ENCODE measurements around the gene FHOD3. TPM values are rescaled to one million over a fixed set of nuclear protein-coding genes. Genes with fewer than 3 reads are reported as not detected.
"Not testable (repeated sequence)": the region's sequence is repeated elsewhere in the genome, so short reads cannot be mapped to it uniquely, and the experiment has no call there.

Gene FHOD3
- polyA plus RNA-seq, 3 donors = 0.89 to 7.6 (median 2.9) TPM

- H3K27ac ChIP-seq (ENCODE audit: low read depth, low read length) = no peak overlapping the region
- 81 to 90% (median 82%) methylated on average over 8 of the region's 8 CpGs for WGBS, 3 donors
Observed at GRCh38 chr18:36533446-36534153, 236.1 kb downstream of the FHOD3 start.

GRCh38 chr18:36534154-36534688 lies 236.7 kb downstream of the FHOD3 start:
- no peak overlapping the region for H3K27ac ChIP-seq (ENCODE audit: low read depth, low read length)
- 88 to 91% (median 90%) methylated on average over 5 of the region's 5 CpGs for WGBS, 3 donors

- WGBS, 3 donors = 89 to 97% (median 89%) methylated on average over 2 of the region's 2 CpGs
- no peak overlapping the region for H3K27ac ChIP-seq (ENCODE audit: low read depth, low read length)
Observed at GRCh38 chr18:36535202-36535935, 237.9 kb downstream of the FHOD3 start.

GRCh38 chr18:36536426-36536825 lies 238.9 kb downstream of the FHOD3 start:
- 80 to 83% (median 82%) methylated on average over 4 of the region's 4 CpGs for WGBS, 3 donors

GRCh38 chr18:36537289-36537688 lies 239.8 kb downstream of the FHOD3 start:
- no peak overlapping the region for H3K27ac ChIP-seq (ENCODE audit: low read depth, low read length)

More at GRCh38 chr18:36536426-36536825, 238.9 kb downstream of the FHOD3 start:
- no peak overlapping the region for H3K27ac ChIP-seq (ENCODE audit: low read depth, low read length)

- H3K27ac ChIP-seq (ENCODE audit: low read depth, low read length) = no peak overlapping the region
- 82 to 92% (median 84%) methylated on average over 5 of the region's 5 CpGs for WGBS, 3 donors
Observed at GRCh38 chr18:36539674-36540231, 242.2 kb downstream of the FHOD3 start.

DNA sequence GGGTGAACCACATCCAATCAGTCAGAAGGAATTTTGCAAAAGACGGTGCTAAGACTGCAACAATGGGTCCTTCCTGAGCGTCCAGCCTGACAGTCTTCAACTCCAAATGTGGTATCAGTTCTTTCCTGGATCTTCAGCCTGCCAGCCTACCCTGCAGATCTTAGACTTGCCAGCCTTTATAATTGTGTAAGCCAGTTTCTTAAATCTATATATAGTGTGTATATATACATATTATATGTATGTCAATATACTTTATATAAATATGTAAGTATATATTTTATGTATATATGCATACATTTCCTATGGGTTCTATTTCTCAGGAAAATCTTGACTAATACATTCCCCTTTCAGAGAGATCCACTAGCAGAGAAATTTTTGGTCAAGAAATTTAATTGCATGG lies 245.5 kb downstream of the FHOD3 start:
- no peak overlapping the region for H3K27ac ChIP-seq (ENCODE audit: low read depth, low read length)
- WGBS, 3 donors = 91 to 93% (median 91%) methylated on average over 2 of the region's 2 CpGs

- no peak overlapping the region for H3K27ac ChIP-seq (ENCODE audit: low read depth, low read length)
- WGBS, 3 donors = 82 to 84% (median 84%) methylated on average over 15 of the region's 15 CpGs
Observed at GRCh38 chr18:36543991-36544725, 246.6 kb downstream of the FHOD3 start.

DNA sequence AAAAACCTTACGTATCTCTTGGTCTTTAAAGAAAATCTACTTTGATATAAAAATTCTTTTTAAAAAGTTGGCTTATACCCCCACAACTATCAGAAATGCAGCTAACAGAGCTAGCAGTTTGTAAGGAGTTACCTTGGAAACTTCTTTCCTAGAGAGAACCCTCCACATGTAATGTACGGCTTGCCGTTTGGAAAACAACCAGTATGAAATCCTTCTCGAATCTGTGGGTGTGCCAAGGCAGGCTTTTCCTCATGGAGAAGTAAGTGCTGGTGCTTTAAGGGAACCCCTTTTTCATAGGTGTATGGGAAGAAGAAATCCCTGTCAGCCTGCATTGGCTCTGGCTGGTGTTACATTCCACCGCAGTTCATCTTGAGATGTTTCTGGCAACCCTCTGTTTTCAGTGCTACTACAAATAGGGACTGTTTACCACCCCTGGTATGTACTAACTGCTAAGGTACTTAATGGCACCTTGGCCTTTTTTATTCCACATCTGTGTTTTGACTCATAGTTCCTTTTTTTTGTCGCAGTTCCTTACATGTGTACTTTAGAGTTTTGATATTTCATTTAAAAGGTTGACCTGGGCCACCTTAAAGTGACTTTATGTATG lies 248.4 kb downstream of the FHOD3 start:
- WGBS, 3 donors = 73 to 77% (median 76%) methylated on average over 6 of the region's 6 CpGs
- H3K27ac ChIP-seq (ENCODE audit: low read depth, low read length) = no peak overlapping the region

DNA sequence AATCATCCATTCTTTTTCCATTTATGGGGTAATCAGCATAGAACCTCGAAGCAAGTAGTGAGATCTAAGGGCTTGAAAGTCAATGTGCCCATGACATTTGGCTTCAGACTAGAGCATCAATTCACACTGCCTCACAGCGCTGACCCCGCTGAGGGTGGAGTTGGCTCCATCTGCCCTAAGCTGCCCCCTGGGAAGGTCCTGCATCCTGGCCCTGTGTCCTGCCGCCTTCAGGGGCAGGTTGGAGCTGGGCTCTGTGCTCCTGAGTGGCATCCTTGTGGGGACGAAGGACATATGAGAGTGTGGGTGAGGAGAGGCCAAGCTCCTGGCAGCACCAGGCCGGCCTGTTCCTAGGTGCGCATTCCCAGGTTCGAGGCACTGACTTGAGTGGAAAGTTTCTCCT lies 249.4 kb downstream of the FHOD3 start:
- 86 to 92% (median 90%) methylated on average over 8 of the region's 8 CpGs for WGBS, 3 donors
- no peak overlapping the region for H3K27ac ChIP-seq (ENCODE audit: low read depth, low read length)

- no peak overlapping the region for H3K27ac ChIP-seq (ENCODE audit: low read depth, low read length)
- WGBS, 3 donors = 88 to 90% (median 90%) methylated on average over 11 of the region's 11 CpGs
Observed at GRCh38 chr18:36547544-36547943, 250.0 kb downstream of the FHOD3 start.

GRCh38 chr18:36551274-36551673 lies 253.8 kb downstream of the FHOD3 start:
- WGBS, 3 donors = 80 to 96% (median 86%) methylated on average over 1 of the region's 1 CpG
- not testable (repeated sequence) for H3K27ac ChIP-seq (ENCODE audit: low read depth, low read length)

GRCh38 chr18:36558234-36558633 lies 260.7 kb downstream of the FHOD3 start:
- no peak overlapping the region for H3K27ac ChIP-seq (ENCODE audit: low read depth, low read length)
- 83 to 89% (median 88%) methylated on average over 1 of the region's 1 CpG for WGBS, 3 donors

DNA sequence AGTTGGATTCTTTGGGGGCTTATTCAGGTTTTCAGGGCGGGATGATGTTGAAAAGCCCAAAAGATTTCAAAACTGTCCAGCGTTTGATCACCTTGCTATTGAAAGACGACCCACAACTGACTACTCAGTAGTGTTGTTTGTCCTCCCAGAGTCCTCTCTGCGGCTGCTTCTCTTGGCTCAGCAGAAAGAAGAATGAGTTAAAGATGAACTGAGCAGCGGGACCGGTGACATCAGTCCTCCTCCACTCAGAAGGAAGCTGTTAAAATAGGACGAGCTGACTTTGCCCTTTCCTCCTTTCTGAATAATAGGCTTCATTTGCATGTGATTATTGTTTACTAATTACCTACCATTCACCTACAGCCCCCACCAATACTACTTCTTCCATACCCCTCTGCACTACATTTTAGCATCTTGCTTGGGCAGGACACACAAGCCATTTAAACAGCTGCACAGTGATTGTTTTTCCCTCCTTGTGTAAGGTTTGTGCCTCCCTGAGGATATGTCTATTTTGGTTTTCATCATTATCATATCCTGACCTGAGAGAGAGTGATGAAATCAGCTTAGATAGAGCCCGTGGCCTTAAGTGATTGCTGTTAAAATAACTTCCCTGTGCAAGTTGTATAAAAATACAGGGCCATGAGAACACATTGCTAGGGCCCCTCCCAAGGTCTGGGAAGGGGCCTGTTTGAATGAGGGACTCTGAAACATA lies 261.8 kb downstream of the FHOD3 start:
- no peak overlapping the region for H3K27ac ChIP-seq (ENCODE audit: low read depth, low read length)
- 66 to 74% (median 73%) methylated on average over 8 of the region's 8 CpGs for WGBS, 3 donors

- H3K27ac ChIP-seq (ENCODE audit: low read depth, low read length) = no peak overlapping the region
- 84 to 91% (median 85%) methylated on average over 2 of the region's 2 CpGs for WGBS, 3 donors
Observed at GRCh38 chr18:36560187-36560586, 262.7 kb downstream of the FHOD3 start.

GRCh38 chr18:36561046-36561445 lies 263.5 kb downstream of the FHOD3 start:
- 78 to 97% (median 90%) methylated on average over 2 of the region's 2 CpGs for WGBS, 3 donors
- no peak overlapping the region for H3K27ac ChIP-seq (ENCODE audit: low read depth, low read length)

GRCh38 chr18:36564841-36565240 lies 267.3 kb downstream of the FHOD3 start:
- 57 to 68% (median 57%) methylated on average over 2 of the region's 2 CpGs for WGBS, 3 donors
- H3K27ac ChIP-seq (ENCODE audit: low read depth, low read length) = no peak overlapping the region

GRCh38 chr18:36567800-36568199 lies 270.3 kb downstream of the FHOD3 start:
- WGBS, 3 donors = 80 to 100% (median 87%) methylated on average over 1 of the region's 1 CpG
- H3K27ac ChIP-seq (ENCODE audit: low read depth, low read length) = no peak overlapping the region

Data from adipose tissue (tissue), 3 donors.